ENCODE data around the gene TVP23C.

- TF ChIP-seq CTCF (IDR thresholded peaks at IDR 0.05): no peak
- no peak for TF ChIP-seq EP300 (IDR thresholded peaks at IDR 0.05)
- TF ChIP-seq POLR2A (IDR thresholded peaks at IDR 0.05): no peak
Measured at GRCh38 chr17:15479703-15480102, 83.6 kb downstream of the TVP23C start.

Data from stomach (tissue), 4 donors.